HuH-7 (cell line): Measurements from ENCODE around the gene SKIC8.
A peak's percentile ranks its signal among the peaks of the same experiment; 100 is the strongest.
"Not testable (repeated sequence)": the region's sequence is repeated elsewhere in the genome, so short reads cannot be mapped to it uniquely, and the experiment has no call there.

ENCODE experiments used
- DNase-seq: peaks from one replicate; pipeline ENCODE4 v3.0.0; 2011; ENCODE audit warnings: low spot score

The SKIC8 gene

GRCh38 chr15:78251136-78251535 is 48.3 kb downstream of the SKIC8 start:
- no peak for DNase-seq

GRCh38 chr15:78249131-78249530 is 50.3 kb downstream of the SKIC8 start:
- DNase-seq, result no peak

GRCh38 chr15:78247911-78248310 is 51.5 kb downstream of the SKIC8 start:
- no peak for DNase-seq

- DNase-seq, result not testable (repeated sequence)
Observed at GRCh38 chr15:78245976-78246620, 53.3 kb downstream of the SKIC8 start.

- DNase-seq, result not testable (repeated sequence)
Observed at GRCh38 chr15:78245392-78245791, 54.0 kb downstream of the SKIC8 start.

- no peak for DNase-seq
Observed at GRCh38 chr15:78244893-78245292, 54.5 kb downstream of the SKIC8 start.

GRCh38 chr15:78244101-78244500 is 55.3 kb downstream of the SKIC8 start:
- no peak for DNase-seq

- DNase-seq, result no peak
Observed at GRCh38 chr15:78243491-78243941, 55.9 kb downstream of the SKIC8 start.

- no peak for DNase-seq
Observed at GRCh38 chr15:78243058-78243457, 56.4 kb downstream of the SKIC8 start.

- DNase-seq, result peak; percentile 69
Observed at GRCh38 chr15:78242128-78242527, 57.3 kb downstream of the SKIC8 start.

GRCh38 chr15:78241017-78241416 is 58.4 kb downstream of the SKIC8 start:
- peak; percentile 96 for DNase-seq

GRCh38 chr15:78239811-78240210 is 59.6 kb downstream of the SKIC8 start:
- DNase-seq, result no peak

- no peak for DNase-seq
Observed at GRCh38 chr15:78237146-78237545, 62.3 kb downstream of the SKIC8 start.

GRCh38 chr15:78236491-78236890 is 62.9 kb downstream of the SKIC8 start:
- DNase-seq, result no peak

- no peak for DNase-seq
Observed at GRCh38 chr15:78234515-78235040, 64.8 kb downstream of the SKIC8 start, which contains the start of gene ACSBG1. ACSBG1 (minus strand) TSS chr15:78234565; CDS start chr15:78234501, 64 bp downstream.

GRCh38 chr15:78233496-78233895 is 65.9 kb downstream of the SKIC8 start:
- no peak for DNase-seq
